ENCODE data around the gene ANGPTL4.
"Not testable (repeated sequence)": the region's sequence is repeated elsewhere in the genome, so short reads cannot be mapped to it uniquely, and the experiment has no call there.

The ANGPTL4 gene

GRCh38 chr19:8391198-8392016 is 27.5 kb downstream of the ANGPTL4 start:
- DNase-seq: no peak

GRCh38 chr19:8392017-8392591 is 28.1 kb downstream of the ANGPTL4 start:
- DNase-seq: no peak

GRCh38 chr19:8393192-8393870 is 29.4 kb downstream of the ANGPTL4 start:
- DNase-seq: no peak

GRCh38 chr19:8393871-8394250 is 29.9 kb downstream of the ANGPTL4 start:
- DNase-seq: no peak

- DNase-seq: no peak
Observed at GRCh38 chr19:8395621-8396082, 31.7 kb downstream of the ANGPTL4 start.

GRCh38 chr19:8396185-8396562 is 32.2 kb downstream of the ANGPTL4 start:
- no peak for DNase-seq

- DNase-seq: no peak
Observed at GRCh38 chr19:8396563-8397203, 32.7 kb downstream of the ANGPTL4 start.

GRCh38 chr19:8397271-8397670 is 33.3 kb downstream of the ANGPTL4 start:
- DNase-seq: no peak

- no peak for DNase-seq
Observed at GRCh38 chr19:8397746-8398310, 33.9 kb downstream of the ANGPTL4 start.

- DNase-seq: no peak
Observed at GRCh38 chr19:8398311-8398771, 34.4 kb downstream of the ANGPTL4 start.

- no peak for DNase-seq
Observed at GRCh38 chr19:8399681-8400188, 35.8 kb downstream of the ANGPTL4 start.

- no peak for DNase-seq
Observed at GRCh38 chr19:8401981-8402411, 38.0 kb downstream of the ANGPTL4 start.

- DNase-seq: no peak
Observed at GRCh38 chr19:8403098-8403819, 39.3 kb downstream of the ANGPTL4 start.

GRCh38 chr19:8403820-8404109 is 39.8 kb downstream of the ANGPTL4 start:
- no peak for DNase-seq

GRCh38 chr19:8404391-8405151 is 40.6 kb downstream of the ANGPTL4 start:
- no peak for DNase-seq

GRCh38 chr19:8410718-8411117 is 46.8 kb downstream of the ANGPTL4 start:
- DNase-seq: not testable (repeated sequence)

GRCh38 chr19:8412783-8413628 is 49.1 kb downstream of the ANGPTL4 start, which contains the start of gene MARCHF2:
TSS of gene MARCHF2 (plus strand) at chr19:8413305. CDS start at chr19:8421841, 8,536 bp downstream.
- DNase-seq: peak; percentile 82

- DNase-seq: no peak
Observed at GRCh38 chr19:8413629-8413995, 49.7 kb downstream of the ANGPTL4 start.

GRCh38 chr19:8416796-8417195 is 52.8 kb downstream of the ANGPTL4 start:
- DNase-seq: no peak

Data from NCI-H510A (cell line).